Measurements from ENCODE around the gene RPL4.

GRCh38 chr15:66461917-66462316 is 42.7 kb downstream of the RPL4 start:
- TF ChIP-seq STAT6 (CRISPR knock-in tag; conservative IDR thresholded peaks at IDR 0.05; ENCODE audit: low read depth), result no peak
- TF ChIP-seq CTCF (IDR thresholded peaks at IDR 0.05), result no peak
- TF ChIP-seq RORB (CRISPR knock-in tag; IDR thresholded peaks at IDR 0.05), result no peak
- TF ChIP-seq MAX (CRISPR knock-in tag; IDR thresholded peaks at IDR 0.05), result no peak
- no peak for TF ChIP-seq ESRRA (CRISPR knock-in tag; IDR thresholded peaks at IDR 0.05; ENCODE audit: borderline replicate concordance)
- TF ChIP-seq ZNF671 (CRISPR knock-in tag; IDR thresholded peaks at IDR 0.05), result no peak
- TF ChIP-seq CREM (CRISPR knock-in tag; IDR thresholded peaks at IDR 0.05), result no peak
- TF ChIP-seq HMGXB4 (CRISPR knock-in tag; IDR thresholded peaks at IDR 0.05), result no peak
- TF ChIP-seq RELA (CRISPR knock-in tag; IDR thresholded peaks at IDR 0.05; ENCODE audit: borderline replicate concordance), result no peak
- no peak for TF ChIP-seq SMAD3 (CRISPR knock-in tag; IDR thresholded peaks at IDR 0.05; ENCODE audit: borderline replicate concordance)
- no peak for TF ChIP-seq ZNF121 (CRISPR knock-in tag; IDR thresholded peaks at IDR 0.05)
- TF ChIP-seq TEAD4 (CRISPR knock-in tag; IDR thresholded peaks at IDR 0.05), result no peak
- TF ChIP-seq ZNF138 (CRISPR knock-in tag; conservative IDR thresholded peaks at IDR 0.05), result no peak
- no peak for TF ChIP-seq FOXP1 (CRISPR knock-in tag; IDR thresholded peaks at IDR 0.05; ENCODE audit: borderline replicate concordance)
